Left lung (tissue), 10 donors: ENCODE results near the gene PRKCA. TPM values are rescaled to one million over a fixed set of nuclear protein-coding genes. Genes with fewer than 3 reads are reported as not detected.

Experiments
- ATAC-seq: fragments of 200-7000 bp; cut with Tn5 transposase; one replicate; pipeline ENCODE4 v1.9.1; 2020; ENCODE audit warnings: moderate library complexity
- DNase-seq, 4 donors: peaks; one replicate each; pipeline ENCODE4 v3.0.0-alpha.2; 2013 to 2020
- H3K27ac ChIP-seq, 2 donors: fragments of 200-600 bp; sonication (generic) in 1 of 2; one replicate each; pipeline versions ENCODE4 v1.5.0 to v1.8.0; 2020 to 2021
- H3K27me3 ChIP-seq, 2 donors: fragments of 200-600 bp; sonication (generic) in 1 of 2; one replicate each; pipeline versions ENCODE4 v1.5.0 to v1.8.0; 2020 to 2021
- H3K36me3 ChIP-seq, 2 donors: fragments of 200-600 bp; sonication (generic) in 1 of 2; one replicate each; pipeline versions ENCODE4 v1.5.0 to v1.8.0; 2020 to 2021
- H3K4me1 ChIP-seq, 2 donors: fragments of 200-600 bp; one replicate each; pipeline ENCODE4 v1.8.0; 2021
- H3K4me3 ChIP-seq, 2 donors: fragments of 200-600 bp; sonication (generic) in 1 of 2; one replicate each; pipeline versions ENCODE4 v1.5.0 to v1.8.0; 2020 to 2021; ENCODE audit warnings: mild to moderate bottlenecking in 1 of 2
- H3K9me3 ChIP-seq, 2 donors: fragments of 200-600 bp; sonication (generic) in 1 of 2; one replicate each; pipeline versions ENCODE4 v1.5.0 to v1.8.0; 2020 to 2021
- intact Hi-C, 2 donors: fragments of 100-400 bp; cut with DNase I; formaldehyde crosslinking; loops; one replicate each; pipeline versions ENCODE4 v1.11.2 to v1.14.2; 2022
- polyA plus RNA-seq, 6 donors: library from polyadenylated mRNA; unstranded; fragments of 120-200 nt; gene quantifications; one replicate each; pipeline ENCODE4 v1.2.1, GENCODE V29; 2013; ENCODE audit not compliant: insufficient read length in 6 of 6
- total RNA-seq, 2 donors: library from RNA; stranded (reverse); fragmentation: NEBNext Ultra II Directional; extraction: Animal tissue kit (Norgen Biotek cat#: 25700); gene quantifications; one replicate each; pipeline ENCODE4 v1.2.1, GENCODE V29; 2021
- TF ChIP-seq, protein P1 (sequence below), 2 donors: fragments of 200-600 bp; sonication (generic) in 1 of 2; IDR thresholded peaks; one replicate each; pipeline versions ENCODE4 v1.5.0 to v1.8.0; 2021; ENCODE audit warnings: antibody characterized with exemption in 2 of 2
- donor health status: DM: no; HTN: yes; CAD: no.
- donor health status: DM: no; HTN: no; CAD: no.

PRKCA gene
- total and polyA plus RNA-seq, 8 donors = 16.4 to 30.4 (median 17.5) TPM

DNA sequence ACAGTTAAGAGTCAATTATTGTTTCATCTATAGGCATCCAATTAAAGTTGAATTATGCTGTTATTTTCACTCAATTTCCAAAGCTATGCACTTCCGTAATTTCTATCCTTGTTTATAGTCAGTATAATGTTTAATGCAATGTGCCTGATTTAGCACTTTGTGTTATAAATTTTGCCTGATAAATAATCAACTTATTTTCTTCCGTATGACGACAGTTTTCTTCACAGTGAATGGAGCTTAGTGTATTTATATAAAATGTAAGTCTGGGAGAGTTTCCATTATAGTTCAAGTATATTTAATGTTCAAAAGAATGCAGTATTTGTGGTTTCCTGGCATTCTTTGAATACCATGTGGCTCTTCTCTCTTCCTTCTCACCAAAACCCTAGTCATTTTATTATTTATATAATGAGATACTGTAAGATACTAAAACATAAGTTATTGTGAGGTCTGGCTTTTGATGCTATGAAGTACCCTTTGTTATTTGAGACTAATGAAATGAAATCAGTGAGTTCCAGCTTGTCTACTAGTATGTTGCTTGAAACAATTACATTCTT, 240.6 kb downstream of the PRKCA start:
- H3K4me1 ChIP-seq = peaks cover 0 to 2% of the 10 kb centered on the region in 2 donors
- TF ChIP-seq, protein P1, sequence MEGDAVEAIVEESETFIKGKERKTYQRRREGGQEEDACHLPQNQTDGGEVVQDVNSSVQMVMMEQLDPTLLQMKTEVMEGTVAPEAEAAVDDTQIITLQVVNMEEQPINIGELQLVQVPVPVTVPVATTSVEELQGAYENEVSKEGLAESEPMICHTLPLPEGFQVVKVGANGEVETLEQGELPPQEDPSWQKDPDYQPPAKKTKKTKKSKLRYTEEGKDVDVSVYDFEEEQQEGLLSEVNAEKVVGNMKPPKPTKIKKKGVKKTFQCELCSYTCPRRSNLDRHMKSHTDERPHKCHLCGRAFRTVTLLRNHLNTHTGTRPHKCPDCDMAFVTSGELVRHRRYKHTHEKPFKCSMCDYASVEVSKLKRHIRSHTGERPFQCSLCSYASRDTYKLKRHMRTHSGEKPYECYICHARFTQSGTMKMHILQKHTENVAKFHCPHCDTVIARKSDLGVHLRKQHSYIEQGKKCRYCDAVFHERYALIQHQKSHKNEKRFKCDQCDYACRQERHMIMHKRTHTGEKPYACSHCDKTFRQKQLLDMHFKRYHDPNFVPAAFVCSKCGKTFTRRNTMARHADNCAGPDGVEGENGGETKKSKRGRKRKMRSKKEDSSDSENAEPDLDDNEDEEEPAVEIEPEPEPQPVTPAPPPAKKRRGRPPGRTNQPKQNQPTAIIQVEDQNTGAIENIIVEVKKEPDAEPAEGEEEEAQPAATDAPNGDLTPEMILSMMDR (IDR thresholded peaks at IDR 0.05) = no peak
- DNase-seq (no peak), ATAC-seq (no peak)
- H3K9me3 ChIP-seq = peaks cover 0 to 11% of the 10 kb centered on the region in 2 donors
- no peak overlapping the region for H3K27ac ChIP-seq
- intact Hi-C loops = no loop called here
- H3K27me3 ChIP-seq = no peaks in the 10 kb centered on the region
- no peaks in the 10 kb centered on the region for H3K36me3 ChIP-seq
- H3K4me3 ChIP-seq = no peak overlapping the region

DNA sequence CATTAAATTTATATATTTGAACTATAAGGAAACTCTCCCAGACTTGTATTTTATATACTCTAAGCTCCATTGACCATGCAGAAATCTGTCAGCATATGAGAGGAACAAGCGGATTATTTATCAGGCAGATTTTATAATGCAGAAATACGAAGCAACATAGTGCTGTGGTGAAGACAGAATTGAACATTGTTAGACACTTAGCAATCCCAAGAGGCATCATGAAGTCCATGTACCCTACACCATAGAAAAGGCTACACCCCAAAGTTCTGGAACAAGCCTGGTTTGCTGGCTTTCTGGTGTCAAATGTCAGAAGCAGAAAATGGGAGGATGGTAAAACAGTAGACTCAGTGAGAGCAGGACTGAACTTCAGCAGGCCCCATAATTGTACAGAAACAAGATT, 241.1 kb downstream of the PRKCA start:
- Histone ChIP-seq H3K4me1 (peaks cover 0 to 7% of the 10 kb centered on the region in 2 donors), H3K4me3 (no peak overlapping the region), H3K27me3 (no peaks in the 10 kb centered on the region), H3K36me3 (no peaks in the 10 kb centered on the region), H3K27ac (no peak overlapping the region), H3K9me3 (peaks cover 0 to 11% of the 10 kb centered on the region in 2 donors)
- ATAC-seq (no peak), DNase-seq (no peak)
- TF ChIP-seq, protein P1 (IDR thresholded peaks at IDR 0.05) = no peak
- intact Hi-C loops = no loop called here

- H3K27ac ChIP-seq = no peak overlapping the region
- H3K4me1 ChIP-seq = peaks cover 0 to 12% of the 10 kb centered on the region in 2 donors
- intact Hi-C loops = no loop called here
- H3K27me3 ChIP-seq = no peaks in the 10 kb centered on the region
- TF ChIP-seq, protein P1 (IDR thresholded peaks at IDR 0.05) = no peak
- no peak for DNase-seq
- H3K4me3 ChIP-seq = no peak overlapping the region
- peaks cover 0 to 11% of the 10 kb centered on the region in 2 donors for H3K9me3 ChIP-seq
- H3K36me3 ChIP-seq = no peaks in the 10 kb centered on the region
- ATAC-seq = no peak
Observed at GRCh38 chr17:66545918-66546317, 243.5 kb downstream of the PRKCA start.

DNA sequence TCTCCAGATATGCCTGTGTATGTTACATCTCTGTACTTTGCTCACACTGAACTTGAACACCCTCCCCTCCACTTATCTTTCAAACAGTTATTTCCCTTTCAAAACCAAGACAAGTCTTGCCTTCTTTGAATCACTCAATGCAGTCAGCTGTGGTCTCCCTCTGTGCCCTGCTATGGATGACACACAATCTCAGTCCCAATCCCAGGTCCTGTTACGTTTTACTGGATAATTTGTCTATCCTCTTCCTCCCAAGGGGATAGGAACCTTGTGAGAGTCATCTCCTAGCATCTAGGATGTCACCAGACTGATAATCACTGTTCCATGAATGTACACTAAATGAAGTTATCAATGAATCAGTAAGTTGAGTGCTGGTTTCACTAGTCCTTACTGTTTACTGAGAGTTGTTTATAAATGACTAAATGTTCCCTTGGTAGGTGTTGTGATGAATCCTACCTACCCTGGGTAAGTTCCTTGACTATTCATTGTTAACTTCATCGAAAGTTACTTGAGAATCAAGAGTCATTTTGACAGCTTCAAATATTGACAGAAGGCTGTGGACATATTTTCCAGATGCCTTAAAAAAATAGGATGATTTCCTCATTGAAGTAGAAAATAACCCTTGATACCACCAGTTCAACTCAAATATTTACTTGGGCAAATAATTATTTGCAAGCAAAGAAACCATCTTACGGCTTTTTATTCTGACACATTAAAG, 244.9 kb downstream of the PRKCA start:
- Histone ChIP-seq H3K4me1 (peaks cover 0 to 12% of the 10 kb centered on the region in 2 donors), H3K4me3 (no peak overlapping the region), H3K27ac (no peak overlapping the region), H3K36me3 (no peaks in the 10 kb centered on the region), H3K9me3 (peaks cover 0 to 11% of the 10 kb centered on the region in 2 donors), H3K27me3 (no peaks in the 10 kb centered on the region)
- intact Hi-C loops = no loop called here
- DNase-seq (no peak), ATAC-seq (peak; percentile 43)
- TF ChIP-seq, protein P1 (IDR thresholded peaks at IDR 0.05) = no peak

GRCh38 chr17:66548158-66548557, 245.7 kb downstream of the PRKCA start:
- intact Hi-C loops = no loop called here
- peaks cover 0 to 11% of the 10 kb centered on the region in 2 donors for H3K9me3 ChIP-seq
- H3K4me3 ChIP-seq = no peak overlapping the region
- DNase-seq (no peak), ATAC-seq (peak; percentile 18)
- H3K4me1 ChIP-seq = peaks cover 0 to 12% of the 10 kb centered on the region in 2 donors
- H3K27me3 ChIP-seq = no peaks in the 10 kb centered on the region
- H3K36me3 ChIP-seq = no peaks in the 10 kb centered on the region
- H3K27ac ChIP-seq = no peak overlapping the region
- TF ChIP-seq, protein P1 (IDR thresholded peaks at IDR 0.05) = no peak
